Stomach (tissue), 9 donors: Measurements from ENCODE around the gene LRGUK. TPM values are rescaled to one million over a fixed set of nuclear protein-coding genes. Genes with fewer than 3 reads are reported as not detected.
A peak's percentile ranks its signal among the peaks of the same experiment; 100 is the strongest.
"Not testable (repeated sequence)": the region's sequence is repeated elsewhere in the genome, so short reads cannot be mapped to it uniquely, and the experiment has no call there.

Experiments
- DNase-seq, 2 donors: peaks; one replicate each; pipeline versions ENCODE4 v3.0.0 to v3.0.0-alpha.2; 2013 to 2019
- H3K27ac ChIP-seq, 5 donors: fragments of 200-600 bp in 4 of 5; sonication (generic) in 4 of 5; one replicate each; pipeline ENCODE4 v1.5.1; 2013 to 2019; ENCODE audit warnings: mild to moderate bottlenecking in 1 of 5, moderate library complexity in 1 of 5
- H3K27me3 ChIP-seq, 3 donors: fragments of 200-600 bp; sonication (generic); one replicate each; pipeline ENCODE4 v1.5.1; 2017 to 2019; ENCODE audit warnings: mixed run types in 1 of 3
- H3K36me3 ChIP-seq, 4 donors: fragments of 200-600 bp; sonication (generic); 1 replicate in 3 of 4; 2 replicates in 1 of 4; pipeline ENCODE4 v1.5.1; 2016 to 2019
- H3K4me1 ChIP-seq, 4 donors: fragments of 200-600 bp; sonication (generic); one replicate each; pipeline ENCODE4 v1.5.1; 2016 to 2019
- H3K4me3 ChIP-seq, 4 donors: fragments of 200-600 bp; sonication (generic) in 3 of 4; one replicate each; pipeline ENCODE4 v1.5.1; 2016 to 2019; ENCODE audit warnings: mild to moderate bottlenecking in 1 of 4
- H3K9me3 ChIP-seq, 4 donors: fragments of 200-600 bp; sonication (generic); one replicate each; pipeline ENCODE4 v1.5.1; 2016 to 2019
- EP300 ChIP-seq: sonication (generic); formaldehyde crosslinking; IDR thresholded peaks from one replicate; pipeline ENCODE4 v1.6.1; 2017; ENCODE audit warnings: antibody characterized with exemption
- POLR2A ChIP-seq, 4 donors: fragments of 450-650 bp; IDR thresholded peaks; one replicate each; pipeline ENCODE4 v1.6.1; 2016; ENCODE audit warnings: antibody characterized with exemption in 4 of 4, control low read depth in 2 of 4, mild to moderate bottlenecking in 1 of 4, moderate library complexity in 1 of 4
- POLR2AphosphoS5 ChIP-seq, 3 donors: sonication (generic); formaldehyde crosslinking; IDR thresholded peaks; one replicate each; pipeline ENCODE4 v1.6.1; 2016; ENCODE audit warnings: antibody characterized with exemption in 3 of 3
- WGBS, 5 donors: extraction: QIAGEN DNeasy Blood & Tissue Kit in 3 of 5; methylation state at CpG; one replicate each; pipeline versions ENCODE4 v1.1.5 to v1.1.7; 2013 to 2018; 5-methylcytosine and 5-hydroxymethylcytosine counted together
- intact Hi-C: fragments of 100-400 bp; cut with DNase I; formaldehyde crosslinking; loops from one replicate; pipeline ENCODE4 v1.15.1; 2023; ENCODE audit warnings: low total_unique reads
- polyA plus RNA-seq, 3 donors: library from polyadenylated mRNA; stranded (reverse); fragments of 200-250 nt; gene quantifications; one replicate each; pipeline ENCODE4 v1.2.3, GENCODE V29; 2013
- total RNA-seq, 5 donors: library from RNA; depleted of rRNA; stranded (reverse); fragments of >200 nt; gene quantifications; one replicate each; pipeline versions ENCODE4 v1.1.0 to v1.2.3, GENCODE V29; 2014 to 2016
- TF ChIP-seq, protein P1 (sequence below), 7 experiments: fragments of 450-650 bp in 4 of 7; fragments of 200-600 bp in 3 of 7; sonication (generic) in 3 of 7; IDR thresholded peaks; one replicate each; pipeline ENCODE4 v1.5.1; 2016 to 2019; ENCODE audit warnings: antibody characterized with exemption in 7 of 7, control low read depth in 2 of 7, mild to moderate bottlenecking in 1 of 7
- donor health status: healthy with polysubstance abuse.
- donor health status: Bipolar disorder and iron deficiency.
- donor health status: healthy.

Gene LRGUK
- total and polyA plus RNA-seq, 8 donors = 0.10 to 4.1 (median 1.5) TPM; not detected in 3

DNA sequence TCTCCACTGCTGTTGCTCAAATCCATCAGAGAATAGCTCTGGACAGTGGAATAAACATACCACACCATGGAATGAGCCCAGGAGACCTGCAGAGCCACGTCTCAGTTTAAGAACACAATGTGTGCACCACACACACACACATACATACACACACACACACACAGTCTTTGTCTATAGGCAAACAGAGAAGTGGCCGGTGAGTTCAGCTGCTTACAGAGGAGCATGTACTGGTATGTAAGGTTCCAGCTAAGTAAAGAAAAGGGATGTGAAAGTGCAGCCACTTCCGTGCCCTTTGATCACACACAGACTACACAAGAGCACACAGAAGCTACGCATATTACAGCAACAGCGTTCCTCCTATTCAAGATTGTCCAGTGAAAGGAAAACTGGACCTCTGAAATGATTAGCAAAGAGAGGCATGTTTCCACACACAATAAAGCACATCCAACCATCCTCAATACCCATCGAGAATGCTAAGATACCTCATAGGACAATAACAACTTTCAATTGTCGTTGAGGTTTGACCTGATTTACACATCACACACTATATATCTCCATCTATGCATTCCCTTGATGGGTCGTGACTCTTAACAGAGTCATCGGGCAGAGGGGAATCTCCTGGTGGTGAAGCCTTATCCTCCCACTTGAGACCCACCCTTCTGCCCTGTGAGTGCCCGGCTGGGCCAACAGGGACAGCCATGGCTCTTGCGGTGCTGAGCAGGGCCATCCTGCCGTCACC is 166.0 kb downstream of the LRGUK start:
- Histone ChIP-seq H3K27ac (no peak overlapping the region), H3K4me1 (peaks cover 0 to 8% (median 0%) of the 10 kb centered on the region in 4 donors), H3K27me3 (no peaks in the 10 kb centered on the region), H3K9me3 (no peaks in the 10 kb centered on the region), H3K4me3 (no peak overlapping the region), H3K36me3 (peaks cover 9 to 49% (median 34%) of the 10 kb centered on the region in 4 donors)
- intact Hi-C loops = no loop called here
- DNase-seq = peak in 1 of 2 donors; percentile 77
- WGBS, 5 donors = 64 to 75% (median 71%) methylated on average over 12 of the region's 12 CpGs
- TF ChIP-seq, protein P1, sequence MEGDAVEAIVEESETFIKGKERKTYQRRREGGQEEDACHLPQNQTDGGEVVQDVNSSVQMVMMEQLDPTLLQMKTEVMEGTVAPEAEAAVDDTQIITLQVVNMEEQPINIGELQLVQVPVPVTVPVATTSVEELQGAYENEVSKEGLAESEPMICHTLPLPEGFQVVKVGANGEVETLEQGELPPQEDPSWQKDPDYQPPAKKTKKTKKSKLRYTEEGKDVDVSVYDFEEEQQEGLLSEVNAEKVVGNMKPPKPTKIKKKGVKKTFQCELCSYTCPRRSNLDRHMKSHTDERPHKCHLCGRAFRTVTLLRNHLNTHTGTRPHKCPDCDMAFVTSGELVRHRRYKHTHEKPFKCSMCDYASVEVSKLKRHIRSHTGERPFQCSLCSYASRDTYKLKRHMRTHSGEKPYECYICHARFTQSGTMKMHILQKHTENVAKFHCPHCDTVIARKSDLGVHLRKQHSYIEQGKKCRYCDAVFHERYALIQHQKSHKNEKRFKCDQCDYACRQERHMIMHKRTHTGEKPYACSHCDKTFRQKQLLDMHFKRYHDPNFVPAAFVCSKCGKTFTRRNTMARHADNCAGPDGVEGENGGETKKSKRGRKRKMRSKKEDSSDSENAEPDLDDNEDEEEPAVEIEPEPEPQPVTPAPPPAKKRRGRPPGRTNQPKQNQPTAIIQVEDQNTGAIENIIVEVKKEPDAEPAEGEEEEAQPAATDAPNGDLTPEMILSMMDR (IDR thresholded peaks at IDR 0.05) = no peak
- TF ChIP-seq POLR2A (IDR thresholded peaks at IDR 0.05) = no peak
- no peak for TF ChIP-seq POLR2AphosphoS5 (IDR thresholded peaks at IDR 0.05)
- no peak for TF ChIP-seq EP300

DNA sequence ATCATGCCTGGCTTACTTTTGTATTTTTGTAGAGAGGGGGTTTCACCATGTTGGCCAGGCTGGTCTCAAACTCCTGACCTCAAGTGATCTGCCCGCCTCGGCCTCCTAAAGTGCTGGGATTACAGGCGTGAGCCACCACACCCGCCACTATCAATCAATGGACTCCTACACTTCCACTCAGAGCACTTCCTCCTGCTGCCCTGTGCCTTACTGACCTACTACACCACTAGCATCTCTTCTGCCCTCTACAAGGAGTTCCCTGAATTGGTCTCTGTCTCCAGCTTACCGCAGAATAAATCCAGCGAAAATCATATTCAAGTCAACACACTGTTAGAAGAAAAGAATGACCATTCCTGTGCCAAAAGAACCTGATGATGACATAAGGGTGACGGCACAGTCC is 168.8 kb downstream of the LRGUK start:
- H3K4me3 ChIP-seq, H3K27me3 ChIP-seq, H3K9me3 ChIP-seq, DNase-seq, H3K27ac ChIP-seq, intact Hi-C loops: not testable (repeated sequence)
- Histone ChIP-seq H3K36me3 (peaks cover 9 to 68% (median 58%) of the 10 kb centered on the region in 4 donors), H3K4me1 (peaks cover 0 to 22% (median 2%) of the 10 kb centered on the region in 4 donors)
- WGBS, 5 donors = 82 to 95% (median 89%) methylated on average over 7 of the region's 7 CpGs

DNA sequence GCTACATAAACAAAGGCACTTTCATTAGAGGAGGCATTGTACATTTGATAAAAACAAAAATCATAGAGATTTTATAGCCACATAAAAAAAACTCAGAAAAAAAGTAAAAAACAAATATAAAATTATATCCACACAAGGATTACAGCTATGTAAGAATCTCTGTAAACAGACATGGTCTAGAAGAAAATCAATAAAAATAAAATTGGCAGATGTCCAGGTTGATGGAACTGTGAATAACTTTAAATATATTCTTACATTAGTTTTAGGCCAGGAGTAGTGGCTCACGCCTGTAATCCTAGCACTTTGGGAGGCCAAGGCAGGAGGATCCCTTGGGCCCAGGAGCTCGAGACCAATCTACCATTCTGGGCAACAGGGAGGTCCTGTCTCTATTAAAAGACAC is 170.3 kb downstream of the LRGUK start:
- Histone ChIP-seq H3K27me3 (no peaks in the 10 kb centered on the region), H3K36me3 (peaks cover 9 to 77% (median 72%) of the 10 kb centered on the region in 4 donors), H3K9me3 (no peaks in the 10 kb centered on the region), H3K27ac (no peak overlapping the region), H3K4me3 (no peak overlapping the region), H3K4me1 (peaks cover 0 to 30% (median 2%) of the 10 kb centered on the region in 4 donors)
- intact Hi-C loops = no loop called here
- DNase-seq = no peak
- no peak for TF ChIP-seq POLR2A (IDR thresholded peaks at IDR 0.05)
- no peak for TF ChIP-seq EP300
- TF ChIP-seq, protein P1 (IDR thresholded peaks at IDR 0.05) = no peak
- TF ChIP-seq POLR2AphosphoS5 (IDR thresholded peaks at IDR 0.05) = no peak
- 93 to 99% (median 95%) methylated on average over 2 of the region's 2 CpGs for WGBS, 5 donors

DNA sequence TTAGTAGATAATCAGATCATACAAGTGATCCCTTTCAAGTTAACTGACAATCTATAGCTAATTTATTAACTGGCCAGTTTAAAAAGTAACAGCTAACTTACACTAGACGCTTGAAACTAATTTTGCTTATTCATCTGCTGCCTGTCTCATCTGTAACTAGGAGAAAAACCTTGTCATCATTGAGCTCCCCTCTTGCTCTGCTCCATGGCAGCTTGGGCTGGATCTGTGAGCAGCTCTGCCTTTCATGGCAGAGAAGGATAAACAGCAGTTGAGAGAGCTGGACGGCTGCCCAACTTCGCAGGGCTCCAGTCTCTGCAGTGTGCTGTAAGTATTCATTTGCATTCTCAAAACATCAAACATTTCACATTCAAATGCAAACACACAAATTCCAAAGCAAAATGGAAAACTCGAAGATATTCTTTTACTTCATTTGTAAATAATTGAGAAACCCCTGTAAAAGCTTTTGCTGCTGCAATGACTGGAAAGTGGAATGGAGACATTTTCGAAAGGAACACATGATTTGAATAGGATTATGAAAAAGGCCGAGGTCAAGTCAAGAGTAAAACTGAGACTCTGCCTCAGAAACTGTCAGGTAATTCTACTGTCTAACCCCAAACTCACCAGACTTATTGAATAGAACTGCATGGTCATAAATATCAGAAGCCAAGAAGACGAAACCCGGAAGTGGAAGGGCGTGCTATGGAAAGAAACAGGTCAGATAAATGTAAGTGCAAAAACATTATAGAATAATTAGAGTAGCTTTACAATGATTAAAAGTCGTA is 172.0 kb downstream of the LRGUK start:
- intact Hi-C loops = no loop called here
- Histone ChIP-seq H3K4me3 (no peak overlapping the region), H3K36me3 (peaks cover 12 to 87% (median 75%) of the 10 kb centered on the region in 4 donors), H3K27me3 (no peaks in the 10 kb centered on the region), H3K9me3 (no peaks in the 10 kb centered on the region), H3K4me1 (peaks cover 0 to 30% (median 2%) of the 10 kb centered on the region in 4 donors), H3K27ac (peak overlapping the region in 2 of 5 donors; percentile 14 to 47)
- TF ChIP-seq EP300 (no peak), POLR2A (IDR thresholded peaks at IDR 0.05) (no peak), POLR2AphosphoS5 (IDR thresholded peaks at IDR 0.05) (peak in 1 of 3 donors; percentile 15)
- TF ChIP-seq, protein P1 (IDR thresholded peaks at IDR 0.05) = no peak
- DNase-seq = peak; percentile 60 to 87
- 53 to 57% (median 56%) methylated on average over 10 of the region's 10 CpGs for WGBS, 5 donors
